OCI-LY3 (cell line): ENCODE results near the gene CNGA2.

Experiments used
- H2AFZ ChIP-seq: fragments of 200-600, 300-600 bp; shearing (Covaris generic); 2 replicates; pipeline ENCODE4 v1.6.0; 2014; ENCODE audit warnings: antibody characterized with exemption, low read depth, low read length
- H3K27ac ChIP-seq: fragments of 200-600, 300-600 bp; sonication (generic); 2 replicates; pipeline ENCODE4 v1.5.1; 2014; ENCODE audit warnings: mild to moderate bottlenecking, low read length, moderate library complexity, mixed read lengths
- H3K27me3 ChIP-seq: fragments of 200-600, 300-600 bp; sonication (generic); 2 replicates; pipeline ENCODE4 v1.6.1; 2014; ENCODE audit warnings: low read depth, low read length, mixed read lengths
- H3K36me3 ChIP-seq: fragments of 200-600, 300-600 bp; sonication (generic); replicated peaks from 2 replicates; pipeline ENCODE3; 2014; ENCODE audit warnings: low read depth, low read length, mixed read lengths
- H3K4me1 ChIP-seq: fragments of 300-600, 200-600 bp; sonication (generic); 2 replicates; pipeline ENCODE4 v1.6.1; 2014; ENCODE audit warnings: low read length, mixed read lengths
- H3K4me2 ChIP-seq: fragments of 200-600, 300-600 bp; sonication (generic); 2 replicates; pipeline ENCODE4 v1.6.1; 2014; ENCODE audit warnings: low read length, mixed read lengths
- H3K4me3 ChIP-seq: fragments of 300-600, 200-600 bp; sonication (generic); 2 replicates; pipeline ENCODE4 v1.5.1; 2014; ENCODE audit warnings: antibody characterized with exemption, mild to moderate bottlenecking, low read length, moderate library complexity
- H3K79me2 ChIP-seq: fragments of 300-600, 200-600 bp; shearing (Covaris generic); 2 replicates; pipeline ENCODE4 v1.6.1; 2014; ENCODE audit warnings: mild to moderate bottlenecking, low read length, mixed read lengths
- H3K9ac ChIP-seq: fragments of 300-600, 200-600 bp; shearing (Covaris generic); 2 replicates; pipeline ENCODE4 v1.6.0; 2014; ENCODE audit warnings: mild to moderate bottlenecking, low read length, moderate library complexity
- H3K9me3 ChIP-seq: fragments of 200-600, 300-600 bp; shearing (Covaris generic); 2 replicates; pipeline ENCODE4 v1.6.1; 2014; ENCODE audit warnings: low read length, mixed read lengths; ENCODE audit not compliant: insufficient read depth
- H4K20me1 ChIP-seq: fragments of 200-600, 300-600 bp; sonication (generic); 2 replicates; pipeline ENCODE4 v1.6.1; 2016; ENCODE audit warnings: low read length, mixed read lengths; ENCODE audit not compliant: insufficient read depth
- EZH2phosphoT487 ChIP-seq: fragments of 200-600 bp; shearing (Covaris generic); IDR thresholded peaks from 2 replicates; pipeline ENCODE4 v1.6.1; 2018; ENCODE audit warnings: antibody characterized with exemption, mixed run types, low read depth
- TF ChIP-seq, protein P1 (sequence below): fragments of 200-600, 300-600 bp; sonication (generic); IDR thresholded peaks from 2 replicates; pipeline ENCODE4 v1.5.1; 2014; ENCODE audit warnings: antibody characterized with exemption, low read length, low read depth

Gene CNGA2

GRCh38 chrX:151754047-151754429 lies 19.5 kb downstream of the CNGA2 start:
- Histone ChIP-seq H3K9ac (no peak overlapping the region), H3K36me3 (no peaks in the 10 kb centered on the region), H3K4me2 (no peak overlapping the region), H3K27me3 (no peaks in the 10 kb centered on the region), H3K4me3 (no peak overlapping the region), H3K79me2 (no peaks in the 10 kb centered on the region), H4K20me1 (no peaks in the 10 kb centered on the region), H3K9me3 (no peaks in the 10 kb centered on the region), H3K27ac (no peak overlapping the region), H2AFZ (no peak overlapping the region), H3K4me1 (no peaks in the 10 kb centered on the region)
- TF ChIP-seq EZH2phosphoT487 = no peak
- TF ChIP-seq, protein P1, sequence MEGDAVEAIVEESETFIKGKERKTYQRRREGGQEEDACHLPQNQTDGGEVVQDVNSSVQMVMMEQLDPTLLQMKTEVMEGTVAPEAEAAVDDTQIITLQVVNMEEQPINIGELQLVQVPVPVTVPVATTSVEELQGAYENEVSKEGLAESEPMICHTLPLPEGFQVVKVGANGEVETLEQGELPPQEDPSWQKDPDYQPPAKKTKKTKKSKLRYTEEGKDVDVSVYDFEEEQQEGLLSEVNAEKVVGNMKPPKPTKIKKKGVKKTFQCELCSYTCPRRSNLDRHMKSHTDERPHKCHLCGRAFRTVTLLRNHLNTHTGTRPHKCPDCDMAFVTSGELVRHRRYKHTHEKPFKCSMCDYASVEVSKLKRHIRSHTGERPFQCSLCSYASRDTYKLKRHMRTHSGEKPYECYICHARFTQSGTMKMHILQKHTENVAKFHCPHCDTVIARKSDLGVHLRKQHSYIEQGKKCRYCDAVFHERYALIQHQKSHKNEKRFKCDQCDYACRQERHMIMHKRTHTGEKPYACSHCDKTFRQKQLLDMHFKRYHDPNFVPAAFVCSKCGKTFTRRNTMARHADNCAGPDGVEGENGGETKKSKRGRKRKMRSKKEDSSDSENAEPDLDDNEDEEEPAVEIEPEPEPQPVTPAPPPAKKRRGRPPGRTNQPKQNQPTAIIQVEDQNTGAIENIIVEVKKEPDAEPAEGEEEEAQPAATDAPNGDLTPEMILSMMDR = no peak

- Histone ChIP-seq H3K4me1 (no peaks in the 10 kb centered on the region), H3K27ac (no peak overlapping the region), H3K9me3 (no peaks in the 10 kb centered on the region), H3K79me2 (no peaks in the 10 kb centered on the region), H3K4me3 (no peak overlapping the region), H2AFZ (no peak overlapping the region), H3K4me2 (no peak overlapping the region), H4K20me1 (no peaks in the 10 kb centered on the region), H3K36me3 (no peaks in the 10 kb centered on the region), H3K9ac (no peak overlapping the region), H3K27me3 (no peaks in the 10 kb centered on the region)
- TF ChIP-seq, protein P1 = no peak
- TF ChIP-seq EZH2phosphoT487 = no peak
Observed at GRCh38 chrX:151754641-151755215, 20.2 kb downstream of the CNGA2 start.

GRCh38 chrX:151759041-151759708 lies 24.6 kb downstream of the CNGA2 start:
- H2AFZ ChIP-seq = no peak overlapping the region
- H3K79me2 ChIP-seq = no peaks in the 10 kb centered on the region
- no peaks in the 10 kb centered on the region for H3K4me1 ChIP-seq
- H3K36me3 ChIP-seq = no peaks in the 10 kb centered on the region
- H3K4me2 ChIP-seq = no peak overlapping the region
- no peak overlapping the region for H3K4me3 ChIP-seq
- no peaks in the 10 kb centered on the region for H4K20me1 ChIP-seq
- no peak overlapping the region for H3K9ac ChIP-seq
- TF ChIP-seq, protein P1 = no peak
- no peak for TF ChIP-seq EZH2phosphoT487
- H3K9me3 ChIP-seq = no peaks in the 10 kb centered on the region
- no peaks in the 10 kb centered on the region for H3K27me3 ChIP-seq
- H3K27ac ChIP-seq = no peak overlapping the region

DNA sequence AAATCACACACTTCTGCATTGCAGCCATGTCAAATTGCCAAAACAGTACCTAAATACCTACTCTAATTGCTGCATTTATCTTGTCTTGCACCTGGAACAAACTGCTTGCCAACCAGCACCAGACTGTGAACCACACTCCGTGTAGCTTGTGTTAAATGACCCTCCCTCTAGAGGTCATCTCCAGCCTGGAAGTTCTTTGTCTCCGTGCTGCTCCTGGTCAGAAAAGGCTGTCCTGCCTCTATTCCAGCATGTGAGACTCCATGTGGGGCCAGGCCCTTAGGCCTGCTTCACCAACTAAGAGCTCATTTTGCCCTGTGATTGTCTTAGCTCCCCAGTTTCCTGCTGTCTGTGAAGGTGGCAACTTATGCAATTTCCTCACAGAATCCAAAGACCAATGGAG lies 28.3 kb downstream of the CNGA2 start:
- TF ChIP-seq, protein P1 = no peak
- TF ChIP-seq EZH2phosphoT487 = no peak
- H2AFZ ChIP-seq = no peak overlapping the region
- no peak overlapping the region for H3K9ac ChIP-seq
- no peaks in the 10 kb centered on the region for H4K20me1 ChIP-seq
- no peak overlapping the region for H3K4me2 ChIP-seq
- H3K9me3 ChIP-seq = no peaks in the 10 kb centered on the region
- H3K4me3 ChIP-seq = no peak overlapping the region
- H3K79me2 ChIP-seq = no peaks in the 10 kb centered on the region
- no peak overlapping the region for H3K27ac ChIP-seq
- no peaks in the 10 kb centered on the region for H3K4me1 ChIP-seq
- H3K36me3 ChIP-seq = no peaks in the 10 kb centered on the region
- H3K27me3 ChIP-seq = no peaks in the 10 kb centered on the region
